ENCODE results near the gene DROSHA.

DNA sequence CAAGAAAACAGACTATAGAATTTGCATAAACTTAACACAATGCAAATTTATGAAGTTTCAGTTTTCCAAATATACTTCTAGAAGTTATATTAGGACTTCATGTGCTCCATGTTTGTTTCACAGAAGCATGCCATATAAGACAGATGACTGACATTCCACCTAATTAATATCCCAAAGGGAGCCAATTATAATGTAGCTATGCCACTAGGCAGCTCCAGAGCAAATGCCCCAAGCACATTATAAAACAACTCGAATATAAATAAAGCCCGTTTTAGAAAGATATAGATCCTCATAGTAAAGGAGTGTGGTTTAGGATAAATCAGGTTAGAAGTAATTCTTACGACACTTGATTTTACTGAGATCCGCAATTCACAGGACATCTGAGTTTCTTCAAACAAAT, 8.9 kb downstream of the DROSHA start:
- TF ChIP-seq CTCF (conservative IDR thresholded peaks at IDR 0.05) (no peak), EZH2 (IDR thresholded peaks at IDR 0.05; ENCODE audit: low read depth) (no peak)
